RPMI8226 (cell line): ENCODE measurements around the gene TSPAN5.
A peak's percentile ranks its signal among the peaks of the same experiment; 100 is the strongest.

Experiments
- DNase-seq: peaks from one replicate; pipeline ENCODE4 v3.0.0-alpha.2; 2015

The TSPAN5 gene

GRCh38 chr4:98641906-98642668, 16.3 kb downstream of the TSPAN5 start:
- no peak for DNase-seq

GRCh38 chr4:98641376-98641775, 17.0 kb downstream of the TSPAN5 start:
- DNase-seq, result no peak

DNA sequence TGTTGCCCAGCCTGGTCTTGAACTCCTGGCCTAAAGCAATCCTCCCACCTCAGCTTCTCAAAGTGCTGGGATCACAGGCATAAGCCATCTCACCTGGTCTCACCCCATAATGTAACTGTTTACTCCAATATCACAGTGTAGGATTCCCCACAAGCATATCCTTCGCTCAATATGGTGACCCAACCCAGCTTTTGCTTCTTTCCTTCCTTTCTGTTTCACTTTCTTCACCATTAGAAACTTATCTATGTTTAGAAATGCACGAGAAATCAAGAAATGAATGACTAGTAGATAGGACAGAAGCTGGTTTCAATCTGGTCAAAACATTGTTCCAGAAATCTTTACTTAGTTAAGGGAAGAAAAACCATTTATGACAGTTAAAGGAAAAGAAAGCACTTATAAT, 18.9 kb downstream of the TSPAN5 start:
- peak; percentile 46 for DNase-seq

GRCh38 chr4:98639108-98639507, 19.3 kb downstream of the TSPAN5 start:
- no peak for DNase-seq

GRCh38 chr4:98638661-98639060, 19.8 kb downstream of the TSPAN5 start:
- no peak for DNase-seq

DNA sequence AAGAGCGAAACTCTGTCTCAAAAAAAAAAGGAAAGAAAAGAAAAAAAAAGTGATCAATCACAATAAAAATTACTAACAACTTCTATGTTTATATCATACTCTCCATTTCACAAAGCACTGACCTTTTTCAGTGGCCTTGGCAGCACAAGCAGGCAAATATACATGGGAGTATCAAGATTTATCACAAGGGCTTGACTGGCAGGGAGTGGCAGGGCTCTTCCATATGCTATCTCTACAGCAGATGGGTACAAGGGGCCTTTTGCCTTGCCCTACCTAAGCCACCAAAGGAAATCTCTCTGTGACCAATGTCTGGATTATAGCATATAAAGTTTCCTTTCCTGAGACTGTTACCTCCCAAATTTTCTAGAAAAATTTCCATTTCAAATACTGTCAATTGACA, 24.4 kb downstream of the TSPAN5 start:
- DNase-seq, result no peak

DNA sequence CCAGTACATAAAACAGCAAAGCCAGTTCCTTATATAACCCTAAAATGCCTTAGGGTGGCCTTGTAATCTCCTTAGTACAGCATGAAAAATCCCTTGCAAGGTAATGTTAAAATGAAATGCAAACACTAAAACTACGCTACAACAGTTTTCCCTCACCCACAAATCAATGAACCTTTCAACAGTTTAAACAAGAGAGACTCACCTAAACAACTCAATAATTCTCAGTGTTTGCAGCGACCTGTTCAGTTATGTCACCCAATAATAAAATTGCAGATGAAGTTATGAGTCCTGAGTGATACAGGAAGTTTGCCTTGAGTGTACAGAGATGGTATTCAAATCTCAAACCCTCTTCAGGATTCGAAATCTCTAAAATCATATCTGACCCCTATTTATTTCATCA, 25.3 kb downstream of the TSPAN5 start:
- DNase-seq, result no peak

GRCh38 chr4:98632258-98632657, 26.2 kb downstream of the TSPAN5 start:
- no peak for DNase-seq

DNA sequence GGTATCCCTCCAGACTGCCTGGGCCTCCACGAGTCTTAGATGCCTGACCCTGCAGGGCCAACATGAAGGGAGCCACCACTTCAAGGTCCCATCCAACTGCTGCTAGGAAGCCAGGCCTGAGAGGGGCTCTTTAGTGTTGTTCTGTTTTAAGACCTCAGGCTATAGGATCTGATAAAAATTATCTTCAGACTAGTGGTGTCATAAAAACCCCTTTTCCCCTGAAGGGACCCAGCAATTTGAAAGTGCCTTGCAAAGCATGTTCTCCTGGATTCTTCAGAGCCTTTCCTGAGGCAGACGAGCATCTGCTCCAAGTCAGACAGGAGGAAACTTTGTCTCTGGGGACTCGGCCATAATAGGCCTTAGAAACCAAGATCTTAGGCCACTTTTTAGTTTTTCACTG, 26.9 kb downstream of the TSPAN5 start:
- no peak for DNase-seq

DNA sequence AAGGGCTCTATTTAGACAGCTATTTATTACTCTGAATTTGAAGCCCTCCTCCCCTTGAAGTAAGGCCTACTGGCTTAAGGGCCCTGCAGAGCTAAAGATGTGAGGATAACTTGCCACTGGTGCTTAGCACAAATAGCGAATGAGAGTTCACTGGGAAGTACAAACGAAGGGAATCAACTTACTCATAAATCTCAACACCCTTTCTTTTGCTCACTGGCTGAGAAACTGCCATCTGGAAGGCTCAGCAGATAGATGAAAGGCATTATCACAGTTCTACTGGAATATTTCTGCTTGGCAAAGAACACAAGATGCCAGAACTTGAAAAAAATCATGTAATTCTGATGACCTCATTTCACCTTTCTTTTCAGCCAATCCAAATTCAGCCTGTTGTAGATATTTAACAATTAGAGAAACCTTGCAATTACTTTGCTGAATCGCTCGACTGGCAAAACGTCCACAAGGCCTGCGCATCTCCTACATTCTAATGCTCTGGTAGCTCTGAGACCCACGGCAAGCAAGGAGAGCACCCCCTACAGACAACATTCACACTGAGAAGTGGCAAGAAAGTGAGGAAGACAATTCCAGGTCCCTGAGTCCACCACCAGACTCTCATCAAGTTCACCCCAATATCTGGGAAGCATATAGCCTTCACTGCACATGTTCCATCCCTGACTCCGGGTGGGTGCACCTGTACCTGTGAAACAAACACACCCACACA, 27.5 kb downstream of the TSPAN5 start:
- DNase-seq, result no peak

DNA sequence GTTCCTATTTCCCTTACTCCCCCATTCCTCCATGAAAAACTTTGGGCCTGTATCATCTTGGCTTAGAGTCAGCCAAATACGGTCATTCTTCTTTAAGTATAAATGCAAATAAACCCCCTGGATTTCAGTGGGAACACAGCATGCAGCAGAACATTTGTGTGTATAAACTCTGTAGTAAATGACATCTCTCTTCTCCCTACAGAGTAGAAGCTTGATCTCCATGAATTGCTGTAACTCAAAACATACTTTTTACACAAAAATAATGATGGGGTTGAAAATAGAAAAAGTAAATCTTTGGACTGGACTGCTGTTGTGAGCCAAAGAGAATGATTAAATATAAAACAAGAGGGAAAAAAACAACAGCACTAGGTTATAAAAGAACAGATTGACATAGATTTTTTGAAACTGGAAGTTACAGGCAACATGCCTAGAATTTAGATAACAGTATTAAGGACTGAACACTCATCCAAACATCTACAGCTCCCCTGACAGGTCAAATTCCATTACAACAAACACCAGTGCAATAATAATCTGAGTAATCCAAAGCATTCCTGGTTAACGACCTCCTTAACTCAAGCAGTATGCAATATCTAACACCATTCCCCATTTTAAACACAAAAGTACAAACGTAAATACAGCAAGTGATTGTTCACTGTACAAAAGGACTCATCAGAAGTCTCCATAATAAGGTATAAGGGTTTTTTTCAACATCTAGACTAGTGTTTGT, 30.7 kb downstream of the TSPAN5 start:
- no peak for DNase-seq

- no peak for DNase-seq
These were observed 32.1 kb downstream of the TSPAN5 start for GRCh38 chr4:98626350-98626749.

DNA sequence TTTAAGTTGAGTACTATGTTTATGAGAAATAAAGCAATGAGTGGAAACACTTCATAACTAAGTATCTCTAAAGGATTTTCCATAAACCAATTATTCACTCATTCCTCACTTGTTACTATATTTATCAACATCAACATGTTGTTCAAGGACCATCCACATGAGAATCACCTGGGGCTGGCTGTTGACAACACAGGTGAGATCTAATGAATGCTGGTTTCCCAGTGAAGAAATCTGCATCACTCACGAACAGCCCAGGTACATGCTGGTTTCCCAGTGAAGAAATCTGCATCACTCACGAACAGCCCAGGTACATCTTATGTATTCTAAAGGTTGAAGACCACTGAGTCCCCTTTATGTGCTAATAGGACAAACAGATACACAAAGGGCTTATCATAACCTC, 32.5 kb downstream of the TSPAN5 start:
- no peak for DNase-seq

- DNase-seq, result no peak
These were observed 33.0 kb downstream of the TSPAN5 start for GRCh38 chr4:98625399-98625798.

DNA sequence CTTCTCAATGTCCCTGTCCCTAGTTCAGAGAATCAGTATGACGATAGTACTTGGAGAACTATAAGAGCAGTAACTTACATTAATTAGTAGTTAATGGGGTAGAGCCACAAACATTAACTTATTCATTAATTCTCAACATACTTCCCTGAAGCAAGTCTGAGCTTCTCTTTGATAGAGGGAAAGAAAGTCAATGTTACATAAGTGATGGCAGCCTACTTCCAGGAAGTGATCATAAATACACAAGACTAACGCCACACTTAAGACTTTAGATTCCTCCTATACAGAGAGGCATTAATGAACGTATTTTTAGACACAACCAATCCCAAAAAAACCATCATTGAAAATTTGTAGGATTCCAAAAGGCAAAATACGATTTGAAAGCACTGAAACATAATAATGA, 33.8 kb downstream of the TSPAN5 start:
- DNase-seq, result no peak

GRCh38 chr4:98624144-98624543, 34.3 kb downstream of the TSPAN5 start:
- no peak for DNase-seq

DNA sequence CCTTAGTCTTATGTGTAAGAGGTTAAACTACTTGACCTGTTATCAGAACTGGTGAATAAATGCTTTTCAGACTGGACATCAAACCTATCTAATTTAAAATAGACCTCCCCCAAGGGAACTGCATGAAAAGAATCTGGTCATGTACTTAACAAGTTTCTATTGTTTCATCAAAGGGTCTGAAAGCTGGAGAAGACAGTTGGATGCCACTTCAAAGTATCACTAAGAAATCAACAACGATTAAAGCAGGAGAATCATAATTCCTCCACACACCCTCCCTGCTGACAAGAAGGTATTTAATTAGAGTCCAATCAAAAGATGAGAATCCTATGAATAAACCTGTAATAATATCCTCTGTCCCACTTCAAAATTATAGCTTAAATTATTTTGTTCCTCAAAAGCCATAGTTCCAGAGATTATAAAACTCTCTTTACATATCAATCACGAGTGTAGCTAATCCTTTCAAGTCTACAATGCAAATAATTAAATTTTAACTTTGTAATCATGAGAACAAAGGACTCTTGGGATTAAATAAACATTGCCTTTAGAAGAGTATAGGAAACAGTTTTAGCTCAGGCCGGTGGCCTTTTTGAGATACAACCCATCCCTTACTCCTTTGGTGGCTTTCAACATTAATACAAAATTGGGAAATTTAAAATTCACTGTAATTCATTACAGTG, 35.1 kb downstream of the TSPAN5 start:
- DNase-seq, result no peak

GRCh38 chr4:98620087-98620784, 38.2 kb downstream of the TSPAN5 start:
- DNase-seq, result no peak

DNA sequence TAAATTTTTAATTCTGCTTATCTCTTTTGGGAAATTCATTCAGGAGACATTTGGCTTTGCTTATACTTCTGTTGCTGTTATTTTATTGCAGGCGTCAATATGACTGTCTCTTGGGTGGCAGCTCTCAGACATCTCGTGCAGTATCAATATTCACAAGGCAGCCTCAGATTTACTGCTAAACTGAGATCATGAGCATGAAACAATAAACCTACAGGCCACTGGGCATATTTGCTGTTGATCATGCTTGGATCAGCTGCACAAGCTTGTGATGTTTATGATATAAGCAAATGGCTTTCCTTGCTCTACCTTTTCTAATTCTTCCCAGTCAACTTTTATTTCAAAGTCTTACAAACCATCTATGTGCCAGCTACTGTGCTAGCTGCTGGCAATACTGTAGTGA, 39.2 kb downstream of the TSPAN5 start:
- no peak for DNase-seq

DNA sequence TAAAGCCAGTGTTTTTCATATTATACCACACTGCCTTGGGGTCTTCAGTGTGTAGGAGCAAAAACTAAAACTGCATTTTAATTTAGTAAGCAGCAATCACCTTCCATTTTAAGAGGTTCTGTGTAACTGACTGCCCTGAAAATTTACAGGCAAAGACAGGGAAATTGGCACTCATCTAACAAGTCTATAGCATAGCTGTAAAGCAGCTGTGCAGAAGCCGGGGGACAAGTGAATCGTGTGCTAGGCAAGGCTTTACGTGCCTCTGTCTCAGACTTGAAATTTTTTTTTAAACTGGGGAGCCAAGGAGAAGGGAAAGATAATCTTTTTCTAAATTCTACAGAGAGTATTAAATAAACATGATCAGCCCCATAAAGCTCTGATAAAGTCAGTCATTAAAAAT, 39.7 kb downstream of the TSPAN5 start:
- DNase-seq, result no peak

DNA sequence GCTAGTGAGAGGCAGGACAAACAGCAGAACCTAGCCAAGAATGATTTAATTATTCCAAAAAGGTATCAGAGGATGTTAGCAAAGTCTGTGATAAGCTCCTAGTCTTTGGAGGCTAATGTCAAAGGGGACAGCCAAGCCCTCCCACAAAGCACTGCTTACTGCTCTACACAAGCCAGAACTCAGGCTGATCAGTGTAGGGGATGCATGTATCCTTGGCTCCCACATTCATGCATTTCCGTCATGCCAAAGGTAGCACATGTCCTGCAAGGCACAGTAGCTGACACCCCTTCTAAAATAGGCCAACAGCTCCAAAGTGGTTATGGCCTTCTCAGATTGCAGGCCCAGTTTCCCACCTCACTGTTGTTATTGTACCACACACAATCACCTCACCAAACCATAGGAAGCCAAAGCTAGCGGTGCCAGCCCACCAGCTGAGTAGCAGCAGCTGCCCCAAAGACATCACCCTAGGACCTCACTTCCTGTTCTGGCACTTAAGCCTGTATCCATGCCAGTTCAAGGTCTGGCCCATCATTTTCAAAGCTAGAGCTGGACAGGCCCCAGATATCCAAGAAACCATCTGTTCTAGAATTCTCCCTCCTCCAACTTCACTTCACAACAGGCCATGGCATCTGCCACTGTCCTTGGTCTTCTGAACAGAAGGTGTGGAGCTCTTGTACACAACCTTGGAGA, 40.9 kb downstream of the TSPAN5 start:
- no peak for DNase-seq

- DNase-seq, result no peak
These were observed 42.4 kb downstream of the TSPAN5 start for GRCh38 chr4:98615991-98616390.
